ENCODE results near the gene ACYP1.

The ACYP1 gene

DNA sequence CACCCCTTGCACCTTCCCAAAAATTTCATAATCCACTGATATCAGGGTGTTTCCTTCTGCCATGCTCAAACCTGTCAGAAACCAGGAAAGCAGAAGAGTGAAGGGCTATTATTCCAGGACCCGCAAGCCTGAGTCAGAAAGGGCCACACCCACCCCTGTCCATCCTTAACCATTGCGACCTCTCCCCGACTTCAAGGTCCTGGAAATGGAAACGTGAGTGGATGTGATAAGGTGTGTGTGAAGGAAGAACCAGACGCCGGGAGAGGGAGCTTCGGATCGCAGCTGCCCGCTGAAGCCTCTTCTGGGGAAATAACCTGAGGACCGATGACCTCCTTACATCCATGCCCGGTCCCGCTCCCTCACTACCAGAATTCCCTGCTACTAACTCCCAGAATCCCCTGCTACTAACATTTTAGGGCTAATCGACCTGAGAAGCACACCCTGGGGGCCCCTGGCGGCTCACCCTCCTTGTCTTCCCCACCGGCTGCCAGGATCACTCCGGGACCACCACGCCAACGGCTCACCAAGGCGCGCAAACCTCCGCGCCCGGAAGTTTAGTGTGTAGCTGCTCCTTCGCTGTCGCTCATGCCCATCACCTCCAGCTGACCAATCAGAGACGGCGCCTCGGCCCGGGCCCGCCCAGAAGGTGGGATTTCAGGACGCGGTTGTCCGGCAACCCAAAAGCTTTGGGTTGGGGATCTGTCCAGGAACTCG, at the start of gene ACYP1:
ACYP1 (minus strand) TSS at position 534 of the 714 bp plus-strand sequence; CDS start at position 63, 471 bp downstream.
- peak; percentile 82 for DNase-seq

DNA sequence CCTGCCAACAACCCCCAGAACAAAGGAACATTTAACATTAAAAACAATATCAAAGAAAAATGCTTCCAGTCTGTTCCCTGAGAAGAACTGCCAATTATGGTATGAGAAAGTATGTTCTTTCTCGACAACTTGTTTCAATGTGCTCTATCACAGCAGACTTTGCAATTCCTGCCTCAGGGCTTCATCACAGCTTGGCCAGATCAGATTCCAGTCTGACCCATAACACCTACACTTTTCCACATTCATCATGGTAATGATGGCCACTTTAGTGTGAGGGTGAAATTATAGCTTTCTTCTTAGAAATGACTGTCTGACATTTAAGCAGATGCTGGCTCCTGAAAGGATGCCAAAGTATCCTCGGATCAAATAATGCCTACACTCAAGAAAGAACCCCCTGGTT, 46.1 kb upstream of the ACYP1 start:
- no peak for DNase-seq

DNA sequence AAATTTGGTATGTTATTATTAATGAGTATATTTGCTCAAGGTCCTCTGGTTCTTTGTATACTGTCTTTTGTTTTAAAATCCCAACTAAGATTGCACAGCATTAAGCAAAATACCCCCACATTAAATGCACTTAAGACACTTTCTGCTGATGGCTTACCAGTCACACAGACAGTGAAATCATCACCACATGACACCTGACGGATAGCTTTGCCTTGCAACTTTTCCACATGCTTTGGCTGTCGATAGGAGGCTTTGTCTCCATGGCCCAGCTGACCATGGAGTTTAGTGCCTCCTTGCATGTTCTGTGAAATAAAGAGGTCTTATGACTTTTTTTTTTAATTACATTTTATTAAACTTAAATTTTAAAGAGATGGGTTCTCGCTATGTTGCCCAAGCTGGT, 43.4 kb upstream of the ACYP1 start:
- DNase-seq = no peak

DNA sequence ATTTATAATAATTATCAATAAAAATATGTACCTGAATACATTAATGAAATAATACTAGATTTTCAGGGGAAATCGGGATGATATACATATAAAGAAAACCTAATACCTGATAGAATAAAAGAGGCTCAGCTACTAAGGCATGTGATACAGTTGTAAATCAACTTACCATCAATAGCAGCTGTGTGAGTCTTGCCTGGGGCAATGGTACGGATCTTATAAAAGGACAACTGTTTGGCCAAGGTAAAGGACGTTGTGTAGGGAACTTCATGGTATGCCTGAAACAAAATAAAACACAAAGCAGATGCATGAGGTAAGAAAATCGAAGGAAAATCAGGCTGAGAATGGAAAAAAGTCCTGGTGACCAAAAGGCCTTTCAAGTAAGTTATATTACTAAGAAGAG, 37.7 kb upstream of the ACYP1 start:
- DNase-seq = no peak

DNA sequence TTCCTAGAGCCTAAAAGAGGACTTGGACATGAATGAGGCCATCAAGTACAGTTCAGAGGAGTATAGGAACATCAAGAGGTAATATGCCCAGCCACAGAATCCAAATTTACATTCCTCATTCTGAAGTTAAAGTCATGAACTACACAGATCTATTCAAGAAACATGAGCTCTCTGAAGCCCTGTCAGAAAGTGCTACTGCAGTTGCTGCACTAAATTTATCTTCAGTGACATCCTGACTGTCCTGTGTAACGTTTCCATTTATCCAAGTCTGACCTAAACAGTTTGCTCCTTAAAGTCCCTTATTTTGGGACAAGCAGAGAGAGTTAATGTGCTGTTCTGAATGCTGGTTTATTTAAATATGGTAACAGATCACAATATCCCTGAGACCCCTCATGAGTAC, 34.9 kb upstream of the ACYP1 start:
- DNase-seq = no peak

DNA sequence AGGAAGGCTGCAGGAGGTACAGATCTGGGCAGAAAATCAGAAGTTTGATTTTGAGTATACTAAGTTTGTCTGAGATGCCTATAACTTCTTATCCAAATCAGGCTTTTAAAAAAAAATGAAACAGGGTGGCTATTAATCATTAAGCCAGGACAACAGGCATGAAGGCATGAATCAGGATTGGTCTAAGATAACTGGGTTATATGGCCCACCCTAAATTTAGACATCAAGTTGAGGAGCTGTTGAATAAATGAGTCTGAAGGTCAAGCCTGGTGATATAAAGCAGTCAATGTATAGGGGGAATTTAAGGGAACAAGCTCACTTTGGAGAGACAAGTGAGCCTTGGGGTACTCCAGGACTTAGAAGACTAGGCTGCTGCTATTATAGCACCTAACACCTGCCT, 34.4 kb upstream of the ACYP1 start:
- no peak for DNase-seq

DNA sequence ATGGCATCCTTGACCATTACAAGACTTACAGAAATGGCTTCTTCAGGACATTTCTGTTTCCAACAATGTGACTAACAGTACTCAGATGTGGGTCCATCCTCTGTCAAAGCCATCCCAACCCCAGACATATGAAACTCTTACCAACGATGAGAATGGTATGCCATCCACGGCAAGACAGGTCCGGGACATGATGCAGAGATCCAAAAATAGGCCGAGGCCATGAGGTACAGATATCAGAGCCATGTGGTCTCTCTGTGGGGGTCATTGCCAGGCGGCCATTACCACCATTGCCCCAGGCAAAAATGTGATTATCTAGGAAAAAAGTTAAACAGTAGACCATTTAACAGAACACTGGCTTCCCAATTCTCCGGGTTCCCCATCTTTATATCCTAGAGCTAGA, 33.1 kb upstream of the ACYP1 start:
- no peak for DNase-seq

DNA sequence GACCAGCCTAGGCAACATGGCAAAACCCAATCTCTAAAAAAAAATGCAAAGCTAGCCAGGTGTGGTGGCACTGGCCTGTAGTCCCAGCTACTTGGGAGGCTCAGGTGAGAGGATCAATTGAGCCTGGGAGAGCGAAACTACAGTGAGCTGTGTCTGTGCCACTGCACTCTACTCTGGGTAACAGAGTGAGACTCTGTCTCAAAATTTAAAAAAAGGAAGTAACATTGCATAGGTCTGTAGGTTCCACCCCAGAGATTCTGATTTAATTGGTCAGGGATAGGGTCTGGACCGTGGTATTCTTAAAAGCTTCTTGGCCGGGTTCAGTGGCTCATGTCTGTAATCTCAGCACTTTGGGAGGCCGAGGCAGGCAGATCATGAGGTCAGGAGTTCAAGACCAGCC, 31.9 kb upstream of the ACYP1 start:
- DNase-seq = no peak

DNA sequence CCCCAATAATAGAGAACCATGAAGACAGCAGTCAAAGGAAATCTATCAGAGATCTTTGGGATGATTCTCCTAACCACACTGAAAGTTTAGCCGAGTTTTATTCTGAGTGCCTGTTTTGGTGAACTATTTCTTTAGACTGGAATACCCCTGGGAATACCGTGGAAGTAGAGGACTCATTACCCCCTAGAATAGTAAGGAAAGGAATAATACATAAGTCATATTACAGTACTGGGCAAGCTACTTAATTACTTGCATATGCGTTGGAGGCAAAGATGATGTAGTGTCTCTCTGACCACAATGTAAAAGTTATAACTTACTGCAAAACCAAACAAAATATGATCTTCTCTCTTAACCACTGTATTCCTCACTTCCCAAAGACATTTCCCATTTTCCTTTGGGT, 31.1 kb upstream of the ACYP1 start:
- no peak for DNase-seq

DNA sequence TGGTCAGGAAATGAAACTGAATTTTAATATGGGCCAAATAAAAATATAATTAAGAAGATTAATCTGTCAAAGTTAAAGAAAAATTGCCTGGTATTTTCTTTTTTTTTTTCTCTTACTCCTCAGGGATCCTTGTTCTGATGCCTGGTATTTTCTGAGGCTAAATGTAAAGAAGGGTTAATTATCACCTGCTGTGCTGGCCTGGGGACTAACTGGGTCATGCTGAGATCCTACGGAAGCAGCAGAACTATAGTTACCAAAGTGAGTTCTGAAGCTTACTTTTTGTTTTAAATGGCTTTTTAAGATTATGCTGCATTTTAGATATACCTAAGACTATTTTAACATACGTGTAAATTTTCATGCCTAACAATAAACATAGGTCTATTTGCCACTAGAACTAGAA, 28.9 kb upstream of the ACYP1 start:
- no peak for DNase-seq

DNA sequence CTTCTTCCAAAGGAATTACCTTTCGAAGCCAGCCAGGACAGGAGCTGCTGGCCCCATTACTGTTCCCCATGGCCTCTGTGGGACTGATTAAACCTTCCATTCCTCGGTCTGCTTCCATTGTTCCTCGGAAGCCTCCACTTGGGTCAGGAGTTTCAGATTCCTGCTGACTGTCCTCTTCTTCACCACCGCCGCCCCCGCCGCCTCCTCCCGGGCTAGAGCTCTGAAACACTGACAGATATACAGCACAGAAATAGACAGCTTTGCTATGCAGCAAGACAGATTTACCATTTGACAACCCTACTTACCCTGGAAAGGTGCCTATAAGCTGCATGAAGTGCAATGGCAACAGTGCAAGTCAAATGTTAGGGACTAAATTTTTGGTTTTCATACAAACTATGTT, 27.4 kb upstream of the ACYP1 start:
- no peak for DNase-seq

DNA sequence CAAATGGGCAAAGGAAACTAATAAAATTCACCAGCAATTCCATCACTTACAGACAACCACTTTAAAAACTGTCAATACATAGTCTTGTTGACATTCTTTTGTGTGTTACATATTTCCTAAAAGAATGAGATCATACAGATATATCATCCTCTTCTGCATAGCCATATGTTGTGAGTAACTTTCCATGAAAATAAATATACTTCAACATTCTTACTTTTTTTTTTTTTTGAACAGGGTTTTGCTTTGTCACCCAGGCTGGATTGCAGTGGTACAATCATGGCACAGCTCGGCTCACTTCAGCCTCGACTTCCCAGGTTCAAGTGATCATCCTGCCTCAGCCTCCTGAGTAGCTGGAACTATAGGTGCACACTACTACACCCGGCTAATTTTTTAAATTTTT, 26.5 kb upstream of the ACYP1 start:
- DNase-seq = no peak

DNA sequence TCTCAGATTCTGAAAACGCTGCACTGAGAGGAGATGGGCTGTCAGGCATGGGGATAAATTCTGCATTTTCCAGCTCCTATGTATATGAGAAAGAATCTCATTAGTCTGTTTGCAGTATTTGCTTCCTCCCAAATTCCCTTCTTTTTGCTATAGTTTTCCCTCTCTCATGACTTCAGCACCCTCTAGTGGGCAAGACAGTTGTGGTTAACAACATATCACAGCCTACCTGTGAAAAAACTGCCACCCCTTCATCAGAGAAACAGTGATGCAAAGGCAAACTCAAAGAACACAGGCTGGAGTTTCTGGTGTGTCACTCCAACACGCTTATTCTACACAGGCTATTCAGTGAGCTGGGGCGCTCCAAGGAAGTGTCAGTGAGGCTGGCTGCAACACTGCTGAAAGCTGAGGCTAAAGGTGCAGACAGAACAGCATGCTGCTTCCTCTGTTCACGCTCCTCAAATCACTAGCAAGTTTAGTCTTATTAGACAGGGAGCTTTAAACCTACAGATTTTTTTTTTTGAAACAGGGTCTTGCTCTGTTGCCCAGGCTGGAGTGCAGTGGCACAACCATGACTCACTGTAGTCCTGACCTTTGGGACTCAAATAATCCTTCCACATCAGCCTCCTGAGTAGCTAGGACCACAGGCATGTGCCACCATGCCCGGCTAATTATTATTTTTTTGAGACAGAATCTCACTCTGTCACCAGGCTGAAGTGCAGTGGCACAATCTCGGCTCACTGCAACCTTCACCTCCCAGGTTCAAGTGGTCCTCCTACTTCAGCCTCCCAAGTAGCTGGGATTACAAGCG, 24.9 kb upstream of the ACYP1 start:
- no peak for DNase-seq

DNA sequence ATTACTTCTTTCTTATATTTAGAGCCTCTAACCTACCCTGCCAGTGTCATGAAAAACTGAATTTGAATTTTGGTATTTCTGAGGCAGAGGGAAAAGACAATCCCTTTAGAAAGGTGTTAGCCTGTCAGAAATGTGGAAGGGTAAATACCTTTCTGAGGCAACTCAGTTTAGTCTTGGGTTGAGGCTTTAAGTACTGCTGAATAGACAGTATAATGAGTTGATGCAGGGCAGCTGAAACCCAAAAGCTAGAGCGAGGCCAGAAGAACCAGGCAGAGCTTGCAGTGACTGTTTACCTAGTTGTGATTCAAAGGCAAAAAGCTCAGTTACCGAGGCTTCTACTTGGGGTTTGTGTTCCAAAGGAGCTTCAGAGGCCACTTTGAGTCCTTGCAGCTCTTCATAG, 24.3 kb upstream of the ACYP1 start:
- no peak for DNase-seq

DNA sequence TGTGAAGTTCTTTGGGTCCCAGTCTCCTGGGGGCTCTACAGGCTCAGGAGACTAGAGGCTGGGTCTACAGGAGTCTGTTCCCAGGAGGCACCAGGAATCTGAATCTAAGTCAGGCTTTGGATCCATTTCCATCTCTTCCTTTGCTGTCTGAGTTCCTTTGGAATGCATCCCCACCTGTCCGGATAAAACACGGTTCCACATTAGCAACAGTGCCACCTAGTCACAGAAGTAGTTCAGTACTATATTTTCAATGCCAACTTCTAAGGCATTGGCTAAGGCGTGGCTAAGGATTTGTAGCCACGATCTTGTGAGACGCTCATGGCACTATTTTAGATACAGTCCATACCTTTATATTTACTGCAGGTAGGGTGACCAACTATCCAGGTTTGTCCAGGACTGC, 20.7 kb upstream of the ACYP1 start:
- no peak for DNase-seq

DNA sequence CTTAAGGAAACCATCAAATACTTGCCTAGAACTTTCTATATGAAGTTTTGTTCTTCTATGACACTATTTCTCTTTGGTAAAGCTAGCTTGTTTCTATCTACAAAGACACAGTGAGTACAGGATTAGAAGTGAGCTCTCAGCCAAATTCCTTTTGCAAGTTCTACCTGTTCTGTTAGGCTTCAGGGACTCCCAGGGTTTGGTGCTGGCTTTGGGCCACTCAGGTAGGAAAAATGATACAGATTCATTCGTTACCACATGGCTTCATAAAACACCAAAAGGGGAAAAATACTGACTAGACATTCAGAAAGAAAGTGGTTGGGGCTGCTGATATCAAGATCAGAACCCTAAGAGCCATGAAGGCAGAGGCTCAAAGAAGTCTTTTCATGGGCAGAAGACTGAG, 19.4 kb upstream of the ACYP1 start:
- no peak for DNase-seq

DNA sequence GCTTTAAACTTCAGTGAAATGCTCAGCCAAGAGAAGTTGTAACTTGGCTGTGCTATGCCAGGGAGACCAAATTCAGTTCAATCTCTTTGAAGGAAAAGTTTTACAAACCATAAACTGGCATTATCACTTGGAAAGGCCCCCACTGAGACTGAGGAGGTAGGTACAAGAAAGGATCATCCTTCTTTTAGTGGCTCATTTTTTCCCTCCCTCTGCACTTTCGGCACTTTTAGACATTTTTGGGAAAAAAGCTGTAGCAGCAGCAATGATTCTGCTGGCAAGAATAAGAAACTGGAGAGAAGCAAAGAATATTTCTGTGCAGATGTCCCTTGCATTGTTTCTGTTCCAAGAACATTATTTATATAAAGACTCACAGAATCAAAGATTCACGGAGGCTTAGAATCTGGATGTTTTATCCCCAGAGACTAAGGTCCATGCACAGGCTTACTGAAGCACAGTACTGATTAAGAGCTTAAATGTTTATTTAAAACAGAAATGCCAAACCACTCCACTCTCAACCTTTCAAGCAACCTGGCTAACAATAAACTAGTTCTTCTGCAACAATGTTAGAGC, 17.9 kb upstream of the ACYP1 start:
- no peak for DNase-seq

DNA sequence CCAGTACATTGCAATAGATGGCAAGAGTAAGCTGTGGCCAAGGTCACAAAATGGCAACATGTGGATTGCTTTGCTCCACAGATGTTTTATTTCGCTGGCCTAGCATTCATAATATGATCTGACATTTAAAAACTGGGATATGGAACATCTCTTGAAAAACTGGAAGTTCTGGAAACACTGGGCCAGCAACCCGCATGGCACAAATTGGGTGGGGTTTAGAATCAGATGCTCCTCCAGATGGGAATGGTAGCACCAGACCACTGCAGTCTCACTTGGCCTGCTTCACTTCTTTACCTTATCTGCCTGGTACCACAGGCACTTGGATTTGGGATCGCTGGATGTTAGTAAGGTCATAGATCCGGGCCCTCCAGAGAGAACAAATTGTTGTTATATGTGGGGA, 15.7 kb upstream of the ACYP1 start:
- no peak for DNase-seq

DNA sequence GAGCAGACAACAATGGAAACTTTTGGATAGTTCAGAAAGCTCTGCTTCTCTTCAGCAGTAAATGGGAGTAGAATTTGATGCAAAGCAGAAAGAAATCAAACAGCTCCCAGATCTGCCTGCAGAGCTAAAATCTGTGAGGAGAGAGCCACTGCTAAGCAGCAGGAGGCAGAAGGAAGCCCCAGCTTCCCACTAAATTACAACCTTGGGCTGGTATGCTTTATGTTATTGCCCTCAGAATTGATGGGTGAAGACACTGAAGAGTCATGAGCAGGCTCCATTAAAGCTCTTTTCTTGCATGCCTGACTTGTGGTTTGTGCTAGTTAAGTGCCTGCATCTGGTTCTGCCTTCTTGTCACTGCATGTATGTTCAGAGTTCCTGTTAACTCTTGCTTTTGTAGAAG, 14.0 kb upstream of the ACYP1 start:
- DNase-seq = no peak

DNA sequence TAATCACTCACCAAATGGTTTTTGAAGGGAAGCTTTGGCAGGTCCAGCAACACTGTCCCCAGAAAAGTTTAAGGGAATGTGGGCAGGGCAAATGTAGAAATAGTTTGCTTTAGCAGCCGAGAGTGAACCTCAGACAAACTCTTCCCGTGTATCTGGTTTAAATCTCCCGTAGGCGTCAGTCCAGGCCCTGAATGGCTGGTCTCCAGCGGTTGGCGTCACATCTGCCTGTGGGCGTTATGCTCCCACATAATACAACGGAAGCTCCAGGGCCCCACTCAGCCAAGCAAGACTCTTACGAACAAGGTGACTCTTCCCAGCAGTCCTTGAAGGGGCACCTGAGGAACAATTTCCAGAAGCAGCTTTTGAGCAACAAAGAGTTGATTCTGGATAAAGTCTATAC, 6.6 kb upstream of the ACYP1 start:
- DNase-seq = no peak

DNA sequence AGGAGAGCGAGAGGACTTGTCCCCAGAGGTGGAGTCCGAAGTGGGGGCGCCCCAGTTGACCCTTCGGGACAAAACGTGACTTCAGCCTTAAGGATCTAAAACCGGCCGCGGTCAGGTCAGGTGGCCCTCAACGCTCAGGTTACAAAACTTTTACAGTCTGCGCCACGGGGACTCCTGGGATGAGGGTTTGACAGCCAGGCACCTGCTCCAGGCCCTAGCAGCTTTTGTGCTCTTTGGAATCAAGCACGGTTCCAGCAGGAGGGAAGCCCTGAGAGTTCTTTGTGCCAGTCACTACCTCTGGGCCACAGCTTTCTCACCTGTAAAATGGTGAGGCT, 6.0 kb upstream of the ACYP1 start:
- DNase-seq = no peak

DNA sequence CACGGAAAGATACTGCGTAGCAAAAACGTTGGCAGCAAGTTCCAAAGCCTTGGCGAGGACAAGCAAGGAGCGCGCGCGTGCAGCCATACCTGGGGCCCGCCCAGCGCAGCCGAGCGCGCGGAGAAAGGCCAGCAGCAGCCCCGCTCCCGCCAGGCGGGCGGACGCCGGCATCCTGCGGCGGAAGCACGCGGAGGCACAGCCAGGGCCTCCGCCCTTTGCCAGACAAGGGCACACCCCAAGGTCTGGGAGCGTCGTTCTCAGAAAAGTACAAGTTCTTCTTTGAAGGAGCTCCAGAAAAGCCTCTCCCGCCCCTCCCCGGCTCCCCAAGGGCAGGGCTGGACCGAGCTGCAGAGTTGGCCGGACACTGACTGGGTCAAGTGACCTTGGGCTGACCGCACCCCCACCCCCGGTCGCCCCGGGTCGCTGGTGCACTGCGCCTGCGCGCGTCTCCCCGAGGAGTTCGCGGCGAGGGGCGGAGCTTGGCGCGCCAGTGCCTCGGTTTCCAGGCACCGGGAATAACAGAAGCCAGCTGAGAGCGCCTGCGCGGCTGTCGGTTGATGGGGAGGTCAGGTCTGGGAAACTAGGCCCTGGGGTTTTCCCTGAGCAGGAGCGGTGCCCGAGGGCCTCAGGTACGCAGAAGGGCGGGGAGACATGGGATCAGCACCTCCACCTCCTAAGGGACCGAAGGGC, 5.4 kb upstream of the ACYP1 start, which contains the start of gene ZC2HC1C:
ZC2HC1C (plus strand) TSS at position 521 of the 690 bp plus-strand sequence. CDS start 933 bp downstream, outside the sequence.
- peak; percentile 18 for DNase-seq

DNA sequence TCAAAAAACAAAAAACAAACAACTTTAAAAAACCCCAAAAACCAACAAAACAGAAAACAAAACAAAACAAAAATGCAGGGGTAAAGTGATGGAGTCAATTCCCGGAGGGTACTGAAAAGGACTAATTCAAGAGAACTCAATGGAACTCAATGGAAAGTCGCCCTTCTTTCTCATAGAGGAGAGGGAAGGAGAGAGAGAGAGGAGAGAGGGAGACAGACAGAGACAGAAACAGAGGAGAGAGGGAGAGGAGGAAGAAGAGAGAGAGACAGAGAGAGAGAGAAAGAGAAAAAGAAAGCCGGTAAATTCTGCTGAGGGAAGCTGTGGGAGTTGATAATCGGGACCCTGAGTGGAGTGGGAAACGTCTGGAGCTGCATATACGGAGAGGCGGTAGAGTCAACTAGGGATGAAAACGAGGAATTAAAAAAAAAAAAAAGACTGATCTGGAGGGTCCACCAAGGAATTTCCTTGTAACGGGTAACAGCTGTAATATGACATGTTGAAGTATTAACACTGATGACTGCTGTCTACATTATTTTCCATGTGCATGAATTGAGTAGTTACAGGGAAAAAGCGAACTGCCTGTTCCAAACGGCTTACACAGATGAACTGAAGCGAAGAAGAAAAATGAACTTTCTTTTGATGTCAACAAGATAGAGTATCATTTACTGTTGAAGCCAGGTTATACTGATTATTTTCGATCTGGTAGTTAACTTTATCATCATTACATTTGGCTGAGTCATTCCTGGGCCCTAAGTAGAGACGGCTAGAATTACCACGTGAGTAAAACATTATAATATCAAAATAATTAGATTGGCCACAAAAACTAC, 4.7 kb upstream of the ACYP1 start:
- DNase-seq = no peak
